OCI-LY3 (cell line): Measurements from ENCODE around the gene COG5.

Experiments used
- H2AFZ ChIP-seq: fragments of 200-600, 300-600 bp; shearing (Covaris generic); 2 replicates; pipeline ENCODE4 v1.6.0; 2014; ENCODE audit warnings: antibody characterized with exemption, low read depth, low read length
- H3K27ac ChIP-seq: fragments of 200-600, 300-600 bp; sonication (generic); 2 replicates; pipeline ENCODE4 v1.5.1; 2014; ENCODE audit warnings: mild to moderate bottlenecking, low read length, moderate library complexity, mixed read lengths
- H3K27me3 ChIP-seq: fragments of 200-600, 300-600 bp; sonication (generic); 2 replicates; pipeline ENCODE4 v1.6.1; 2014; ENCODE audit warnings: low read depth, low read length, mixed read lengths
- H3K36me3 ChIP-seq: fragments of 200-600, 300-600 bp; sonication (generic); replicated peaks from 2 replicates; pipeline ENCODE3; 2014; ENCODE audit warnings: low read depth, low read length, mixed read lengths
- H3K4me1 ChIP-seq: fragments of 300-600, 200-600 bp; sonication (generic); 2 replicates; pipeline ENCODE4 v1.6.1; 2014; ENCODE audit warnings: low read length, mixed read lengths
- H3K4me2 ChIP-seq: fragments of 200-600, 300-600 bp; sonication (generic); 2 replicates; pipeline ENCODE4 v1.6.1; 2014; ENCODE audit warnings: low read length, mixed read lengths
- H3K4me3 ChIP-seq: fragments of 300-600, 200-600 bp; sonication (generic); 2 replicates; pipeline ENCODE4 v1.5.1; 2014; ENCODE audit warnings: antibody characterized with exemption, mild to moderate bottlenecking, low read length, moderate library complexity
- H3K79me2 ChIP-seq: fragments of 300-600, 200-600 bp; shearing (Covaris generic); 2 replicates; pipeline ENCODE4 v1.6.1; 2014; ENCODE audit warnings: mild to moderate bottlenecking, low read length, mixed read lengths
- H3K9ac ChIP-seq: fragments of 300-600, 200-600 bp; shearing (Covaris generic); 2 replicates; pipeline ENCODE4 v1.6.0; 2014; ENCODE audit warnings: mild to moderate bottlenecking, low read length, moderate library complexity
- H3K9me3 ChIP-seq: fragments of 200-600, 300-600 bp; shearing (Covaris generic); 2 replicates; pipeline ENCODE4 v1.6.1; 2014; ENCODE audit warnings: low read length, mixed read lengths; ENCODE audit not compliant: insufficient read depth
- H4K20me1 ChIP-seq: fragments of 200-600, 300-600 bp; sonication (generic); 2 replicates; pipeline ENCODE4 v1.6.1; 2016; ENCODE audit warnings: low read length, mixed read lengths; ENCODE audit not compliant: insufficient read depth
- EZH2phosphoT487 ChIP-seq: fragments of 200-600 bp; shearing (Covaris generic); IDR thresholded peaks from 2 replicates; pipeline ENCODE4 v1.6.1; 2018; ENCODE audit warnings: antibody characterized with exemption, mixed run types, low read depth
- TF ChIP-seq, protein P1 (sequence below): fragments of 200-600, 300-600 bp; sonication (generic); IDR thresholded peaks from 2 replicates; pipeline ENCODE4 v1.5.1; 2014; ENCODE audit warnings: antibody characterized with exemption, low read length, low read depth

Gene COG5

DNA sequence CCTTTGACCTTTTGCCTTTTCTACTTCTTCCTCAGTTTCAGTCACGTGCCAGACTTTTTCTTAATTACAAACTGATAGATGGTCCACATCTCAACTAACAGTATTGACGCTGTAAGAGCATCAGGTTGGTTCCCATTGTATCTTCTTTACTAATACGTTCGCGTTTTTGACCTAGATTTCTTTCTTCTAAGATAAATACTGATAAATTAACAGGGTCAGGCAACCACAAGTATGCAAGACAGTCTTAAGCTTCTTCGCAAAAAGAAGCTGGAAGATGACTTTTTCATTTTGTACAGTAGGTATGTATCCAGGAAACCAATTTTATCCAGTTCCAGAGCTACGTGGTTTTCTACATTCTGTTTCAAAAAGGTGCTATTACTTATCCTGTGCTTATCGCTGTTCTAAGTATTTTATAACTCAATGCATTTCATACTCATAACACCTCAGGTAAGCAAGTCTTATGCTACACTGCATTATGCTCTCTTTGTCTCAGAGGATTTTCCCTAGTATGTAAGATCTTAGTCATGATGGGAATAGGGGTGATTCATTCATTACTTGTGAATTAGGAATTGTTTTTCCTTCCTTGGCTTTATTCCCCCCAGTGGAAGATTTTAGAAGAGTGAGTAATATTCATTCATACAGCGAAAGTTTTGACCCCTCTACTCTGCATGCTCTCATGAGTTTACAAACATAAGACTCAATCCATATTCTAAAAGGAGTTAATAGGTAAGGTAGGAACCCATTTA lies 1.0 kb upstream of the COG5 start:
- no peaks in the 10 kb centered on the region for H4K20me1 ChIP-seq
- peak overlapping the region; percentile 92 for H3K4me3 ChIP-seq
- peaks cover 31% of the 10 kb centered on the region for H3K79me2 ChIP-seq
- H3K9me3 ChIP-seq = no peaks in the 10 kb centered on the region
- no peaks in the 10 kb centered on the region for H3K27me3 ChIP-seq
- no peak overlapping the region for H3K27ac ChIP-seq
- peaks cover 16% of the 10 kb centered on the region for H3K4me1 ChIP-seq
- H3K9ac ChIP-seq = peak overlapping the region; percentile 70
- peak overlapping the region; percentile 91 for H3K4me2 ChIP-seq
- TF ChIP-seq, protein P1, sequence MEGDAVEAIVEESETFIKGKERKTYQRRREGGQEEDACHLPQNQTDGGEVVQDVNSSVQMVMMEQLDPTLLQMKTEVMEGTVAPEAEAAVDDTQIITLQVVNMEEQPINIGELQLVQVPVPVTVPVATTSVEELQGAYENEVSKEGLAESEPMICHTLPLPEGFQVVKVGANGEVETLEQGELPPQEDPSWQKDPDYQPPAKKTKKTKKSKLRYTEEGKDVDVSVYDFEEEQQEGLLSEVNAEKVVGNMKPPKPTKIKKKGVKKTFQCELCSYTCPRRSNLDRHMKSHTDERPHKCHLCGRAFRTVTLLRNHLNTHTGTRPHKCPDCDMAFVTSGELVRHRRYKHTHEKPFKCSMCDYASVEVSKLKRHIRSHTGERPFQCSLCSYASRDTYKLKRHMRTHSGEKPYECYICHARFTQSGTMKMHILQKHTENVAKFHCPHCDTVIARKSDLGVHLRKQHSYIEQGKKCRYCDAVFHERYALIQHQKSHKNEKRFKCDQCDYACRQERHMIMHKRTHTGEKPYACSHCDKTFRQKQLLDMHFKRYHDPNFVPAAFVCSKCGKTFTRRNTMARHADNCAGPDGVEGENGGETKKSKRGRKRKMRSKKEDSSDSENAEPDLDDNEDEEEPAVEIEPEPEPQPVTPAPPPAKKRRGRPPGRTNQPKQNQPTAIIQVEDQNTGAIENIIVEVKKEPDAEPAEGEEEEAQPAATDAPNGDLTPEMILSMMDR = no peak
- TF ChIP-seq EZH2phosphoT487 = no peak
- H2AFZ ChIP-seq = peak overlapping the region; percentile 85
- H3K36me3 ChIP-seq = peaks cover 3% of the 10 kb centered on the region

DNA sequence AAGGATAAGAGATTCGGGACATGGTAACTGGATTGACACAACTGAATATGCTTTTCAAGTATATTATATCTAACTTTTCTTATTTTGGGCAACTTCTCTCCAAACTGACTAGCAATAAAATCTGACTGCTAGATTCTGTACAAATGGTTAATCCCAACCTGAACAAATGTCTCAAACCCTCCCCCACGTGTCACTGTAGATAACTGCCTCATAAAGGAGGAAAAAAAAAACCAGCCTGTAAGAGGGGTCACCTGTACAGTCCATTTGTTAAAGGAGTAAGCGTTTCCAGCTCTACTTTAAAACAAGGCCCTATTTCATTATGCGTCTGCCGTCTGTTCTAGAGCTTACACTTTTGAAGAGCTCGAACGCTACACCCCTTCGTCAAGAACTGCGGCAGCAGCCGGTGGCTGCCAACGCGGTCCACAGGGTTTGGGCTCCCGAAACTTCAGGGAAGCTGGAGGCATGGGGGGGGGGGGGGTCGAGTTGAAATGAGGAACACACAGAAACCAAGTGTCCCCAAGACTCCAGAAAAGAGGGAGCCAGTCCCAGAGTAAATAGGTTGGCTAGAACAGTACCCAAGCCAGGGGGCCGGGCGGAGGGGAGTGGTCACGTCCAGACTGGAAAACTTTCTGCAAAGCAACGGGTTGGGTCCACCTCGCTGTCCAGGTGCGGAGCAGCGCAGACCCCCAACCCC lies 492 bp downstream of the COG5 start:
- H3K4me2 ChIP-seq = peak overlapping the region; percentile 76

DNA sequence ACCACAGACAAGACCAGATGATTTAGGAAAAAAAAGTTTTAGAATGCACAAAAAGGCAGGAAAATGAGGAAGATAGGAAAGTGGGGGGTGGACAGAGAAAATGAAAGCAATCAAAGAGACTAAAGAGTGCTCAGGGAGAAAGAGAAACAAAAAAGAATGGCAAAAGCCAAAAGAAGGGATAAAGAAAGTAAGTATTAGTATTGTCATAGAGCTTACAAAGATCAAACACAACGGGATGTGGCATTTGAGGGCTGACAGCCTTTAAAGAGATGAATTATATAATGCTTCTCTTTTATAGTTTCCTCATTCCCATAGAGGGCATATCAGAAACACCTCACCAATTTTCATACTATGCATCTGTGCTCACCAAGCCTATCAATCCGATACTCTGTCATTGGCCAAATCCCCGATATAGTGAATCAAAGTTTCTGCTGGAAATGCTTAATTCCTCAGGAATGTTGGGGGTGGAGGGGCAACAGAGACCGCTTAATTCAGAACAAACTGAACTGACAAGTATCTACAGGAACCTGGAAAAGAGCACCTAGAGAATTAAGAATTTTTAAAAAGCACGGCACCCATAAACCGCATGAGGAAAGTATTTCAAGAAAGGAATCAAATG lies 2.7 kb downstream of the COG5 start:
- no peaks in the 10 kb centered on the region for H4K20me1 ChIP-seq
- H3K27me3 ChIP-seq = no peaks in the 10 kb centered on the region
- TF ChIP-seq EZH2phosphoT487 = no peak
- TF ChIP-seq, protein P1 = no peak
- no peak overlapping the region for H3K4me3 ChIP-seq
- no peak overlapping the region for H3K4me2 ChIP-seq
- no peak overlapping the region for H2AFZ ChIP-seq
- no peak overlapping the region for H3K9ac ChIP-seq
- peaks cover 16% of the 10 kb centered on the region for H3K4me1 ChIP-seq
- no peaks in the 10 kb centered on the region for H3K9me3 ChIP-seq
- H3K27ac ChIP-seq = no peak overlapping the region
- H3K79me2 ChIP-seq = peaks cover 31% of the 10 kb centered on the region
- H3K36me3 ChIP-seq = peaks cover 10% of the 10 kb centered on the region

More for the DNA sequence above, 492 bp downstream of the COG5 start:
- Histone ChIP-seq H2AFZ (peak overlapping the region; percentile 85), H3K9me3 (no peaks in the 10 kb centered on the region), H3K36me3 (peaks cover 3% of the 10 kb centered on the region), H4K20me1 (no peaks in the 10 kb centered on the region), H3K27me3 (no peaks in the 10 kb centered on the region), H3K9ac (peak overlapping the region; percentile 79), H3K27ac (no peak overlapping the region), H3K79me2 (peaks cover 31% of the 10 kb centered on the region), H3K4me1 (peaks cover 16% of the 10 kb centered on the region), H3K4me3 (peak overlapping the region; percentile 92)
- TF ChIP-seq, protein P1 = no peak

DNA sequence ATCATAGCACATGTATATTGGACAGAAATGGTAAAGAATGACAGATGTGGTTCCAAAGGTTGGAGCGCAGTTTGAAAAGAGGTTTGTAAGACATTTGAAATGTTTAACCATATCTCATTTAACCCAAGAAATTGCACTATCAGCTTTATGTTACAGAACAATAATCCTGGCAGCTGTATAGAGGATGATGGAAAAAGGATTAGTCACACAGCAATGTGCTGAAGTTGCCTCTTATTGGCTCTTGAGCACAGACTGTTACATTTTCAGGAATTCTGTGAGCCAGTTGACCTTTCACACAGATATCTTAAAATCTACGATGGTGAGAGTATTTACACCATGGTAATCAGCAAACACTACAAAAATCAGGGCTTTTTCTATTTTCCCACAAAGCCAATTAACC lies 3.9 kb downstream of the COG5 start:
- TF ChIP-seq, protein P1 = no peak
- TF ChIP-seq EZH2phosphoT487 = no peak
- Histone ChIP-seq H3K9me3 (no peaks in the 10 kb centered on the region), H3K4me3 (no peak overlapping the region), H4K20me1 (no peaks in the 10 kb centered on the region), H3K9ac (no peak overlapping the region), H3K27me3 (no peaks in the 10 kb centered on the region), H2AFZ (no peak overlapping the region), H3K27ac (no peak overlapping the region), H3K79me2 (peaks cover 29% of the 10 kb centered on the region), H3K36me3 (peaks cover 10% of the 10 kb centered on the region), H3K4me2 (no peak overlapping the region), H3K4me1 (peaks cover 12% of the 10 kb centered on the region)
